Stomach smooth muscle (tissue), 2 donors: ENCODE data around the gene SYVN1.

Experiments
- H3K27ac ChIP-seq: one replicate; pipeline ENCODE4 v1.7.0; 2013; ENCODE audit warnings: mild to moderate bottlenecking, low read length, inconsistent platforms
- H3K27me3 ChIP-seq, 2 donors: one replicate each; pipeline ENCODE4 v1.7.0; 2013; ENCODE audit warnings: low read length in 2 of 2; ENCODE audit not compliant: insufficient read depth in 2 of 2, control insufficient read depth in 1 of 2
- H3K36me3 ChIP-seq, 2 donors: one replicate each; pipeline ENCODE4 v1.7.0; 2013; ENCODE audit warnings: low read length in 2 of 2; ENCODE audit not compliant: control insufficient read depth in 2 of 2, insufficient read depth in 2 of 2
- H3K4me1 ChIP-seq: one replicate; pipeline ENCODE4 v1.7.0; 2013; ENCODE audit warnings: low read length; ENCODE audit not compliant: control insufficient read depth, insufficient read depth
- H3K4me3 ChIP-seq, 2 donors: one replicate each; pipeline ENCODE4 v1.7.0; 2013; ENCODE audit warnings: low read length in 2 of 2
- H3K9ac ChIP-seq, 2 donors: one replicate each; pipeline ENCODE4 v1.7.0; 2013; ENCODE audit warnings: low read length in 2 of 2, mild to moderate bottlenecking in 1 of 2
- H3K9me3 ChIP-seq, 2 donors: one replicate each; pipeline ENCODE4 v1.7.0; 2013; ENCODE audit warnings: low read length in 2 of 2; ENCODE audit not compliant: control insufficient read depth in 2 of 2
- donor health status: healthy.
- donor health status: Pancreatic carcinoma.

Gene SYVN1

DNA sequence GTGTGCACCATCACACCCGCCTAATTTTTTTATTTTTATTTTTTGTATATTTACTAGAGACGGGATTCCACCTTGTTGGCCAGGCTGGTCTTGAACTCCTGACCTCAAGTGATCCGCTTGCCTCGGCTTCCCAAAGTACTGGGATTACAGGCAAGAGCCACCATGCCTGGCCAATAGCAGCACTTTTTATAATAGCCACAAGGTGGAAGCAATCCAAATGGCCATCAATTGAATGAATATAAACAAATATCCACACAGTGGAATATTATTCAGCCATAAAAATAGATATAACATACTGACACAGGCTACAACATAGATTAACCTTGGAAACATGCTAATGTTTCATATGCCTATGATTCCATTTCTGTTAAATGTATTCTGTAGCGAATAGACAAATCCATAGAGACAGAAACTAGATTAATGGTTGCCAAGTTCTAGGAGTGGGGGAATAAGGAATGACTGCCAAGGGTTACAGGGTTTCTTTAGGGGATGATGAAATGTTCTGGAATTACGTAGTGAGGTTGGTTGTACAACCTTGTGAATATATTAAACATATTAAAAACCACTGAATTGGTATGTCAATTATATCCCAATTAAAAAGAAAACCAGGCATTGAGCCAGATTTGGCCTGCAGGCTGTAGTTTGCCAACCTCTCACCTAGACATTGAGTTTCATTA is 33.5 kb downstream of the SYVN1 start:
- H3K9ac ChIP-seq: no peak overlapping the region
- no peaks in the 10 kb centered on the region for H3K9me3 ChIP-seq
- H3K36me3 ChIP-seq: peaks cover 5 to 9% of the 10 kb centered on the region in 2 donors
- H3K4me3 ChIP-seq: no peak overlapping the region
- no peak overlapping the region for H3K27ac ChIP-seq
- H3K4me1 ChIP-seq: peaks cover 9% of the 10 kb centered on the region
- H3K27me3 ChIP-seq: no peaks in the 10 kb centered on the region

DNA sequence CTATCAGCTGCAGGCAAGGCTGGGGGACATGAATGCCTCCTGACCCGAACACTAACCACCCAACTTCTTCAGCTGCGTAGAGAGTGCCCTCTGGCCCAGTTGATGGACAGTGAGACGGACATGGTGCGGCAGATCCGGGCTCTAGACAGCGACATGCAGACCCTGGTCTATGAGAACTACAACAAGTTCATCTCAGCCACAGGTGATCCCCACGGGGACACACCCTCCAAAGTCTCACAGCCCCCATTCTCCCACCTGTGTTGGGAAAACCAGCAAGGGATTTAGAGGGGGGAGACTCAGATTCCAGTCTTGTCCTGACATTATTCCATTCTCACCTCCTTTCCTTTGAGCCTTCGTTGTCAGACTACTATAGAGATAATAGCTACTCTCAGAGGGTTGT is 37.4 kb downstream of the SYVN1 start:
- Histone ChIP-seq H3K27me3 (no peaks in the 10 kb centered on the region), H3K27ac (peak overlapping the region; percentile 75), H3K36me3 (peaks cover 0 to 5% of the 10 kb centered on the region in 2 donors), H3K9ac (peak overlapping the region; percentile 23 to 66), H3K4me3 (peak overlapping the region; percentile 75 to 85), H3K4me1 (peaks cover 10% of the 10 kb centered on the region), H3K9me3 (no peaks in the 10 kb centered on the region)

DNA sequence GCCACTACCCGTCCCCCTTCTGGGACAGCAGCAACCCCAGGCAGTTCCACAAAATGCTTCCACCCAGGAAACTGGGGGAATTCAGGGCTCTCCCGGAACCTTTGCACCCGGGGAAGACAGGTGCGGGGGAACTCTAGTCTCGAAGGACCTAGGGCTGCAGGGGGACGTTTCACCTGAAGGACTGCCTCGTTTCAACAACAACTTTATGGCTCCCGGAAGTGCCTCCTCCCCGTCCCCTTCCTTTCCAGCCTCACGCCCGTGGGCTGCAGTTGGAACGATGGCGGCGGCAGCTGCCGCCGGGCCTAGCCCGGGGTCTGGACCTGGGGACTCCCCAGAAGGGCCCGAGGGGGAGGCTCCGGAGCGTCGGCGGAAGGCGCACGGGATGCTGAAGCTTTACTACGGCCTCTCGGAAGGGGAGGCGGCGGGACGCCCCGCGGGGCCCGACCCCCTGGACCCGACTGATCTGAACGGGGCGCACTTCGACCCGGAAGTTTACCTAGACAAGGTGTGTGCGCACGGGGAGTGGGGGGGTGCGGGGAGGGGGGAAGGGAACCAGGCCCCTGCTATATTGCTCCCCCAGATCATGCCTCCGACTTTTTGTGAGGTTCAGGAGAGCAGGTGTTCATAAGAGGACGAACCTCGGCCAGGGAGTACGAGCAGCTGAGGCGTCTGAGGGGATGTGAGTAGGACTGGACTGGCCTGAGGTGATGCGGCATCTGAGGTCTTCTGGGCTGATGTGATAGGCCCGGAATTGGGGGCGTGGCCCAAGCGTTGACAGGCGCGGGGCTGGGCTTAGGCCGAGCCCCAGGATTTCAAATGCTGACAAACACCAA is 38.1 kb downstream of the SYVN1 start, which contains the start of gene VPS51:
Gene VPS51 (plus strand): TSS at position 241 of the 833 bp plus-strand sequence. CDS start 37 bp downstream, at position 278.
- peaks cover 10% of the 10 kb centered on the region for H3K4me1 ChIP-seq
- H3K4me3 ChIP-seq: peak within 1 kb of the TSS; percentile 75 to 85
- no peaks in the 10 kb centered on the region for H3K9me3 ChIP-seq
- peak within 1 kb of the TSS; percentile 80 to 82 for H3K9ac ChIP-seq
- H3K36me3 ChIP-seq: peaks cover 0 to 5% of the 10 kb centered on the region in 2 donors
- peak within 1 kb of the TSS; percentile 75 for H3K27ac ChIP-seq
- H3K27me3 ChIP-seq: no peaks in the 10 kb centered on the region

DNA sequence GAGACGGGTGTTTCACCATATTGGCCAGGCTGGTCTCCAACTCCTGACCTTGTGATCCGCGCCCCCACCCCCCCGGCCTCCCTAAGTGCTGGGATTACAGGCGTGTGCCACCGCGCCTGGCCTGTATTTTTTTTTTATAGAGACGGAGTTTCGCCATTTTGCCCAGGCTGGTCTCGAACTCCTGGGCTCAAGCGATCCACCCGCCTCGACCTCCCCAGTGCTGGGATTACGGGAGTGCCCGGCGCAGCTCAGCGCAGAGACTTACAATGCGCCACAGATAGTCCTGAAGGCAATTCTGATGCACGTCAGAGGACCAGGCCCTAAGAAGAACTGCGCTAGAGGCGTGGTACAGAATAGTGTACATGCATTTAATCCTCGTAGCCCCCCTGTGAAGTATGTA is 38.9 kb downstream of the SYVN1 start:
- peak overlapping the region; percentile 75 to 85 for H3K4me3 ChIP-seq
- H3K27me3 ChIP-seq: no peaks in the 10 kb centered on the region
- H3K27ac ChIP-seq: peak overlapping the region; percentile 75
- H3K4me1 ChIP-seq: peaks cover 10% of the 10 kb centered on the region
- H3K36me3 ChIP-seq: peaks cover 0 to 5% of the 10 kb centered on the region in 2 donors
- peak overlapping the region; percentile 80 to 82 for H3K9ac ChIP-seq
- H3K9me3 ChIP-seq: no peaks in the 10 kb centered on the region

DNA sequence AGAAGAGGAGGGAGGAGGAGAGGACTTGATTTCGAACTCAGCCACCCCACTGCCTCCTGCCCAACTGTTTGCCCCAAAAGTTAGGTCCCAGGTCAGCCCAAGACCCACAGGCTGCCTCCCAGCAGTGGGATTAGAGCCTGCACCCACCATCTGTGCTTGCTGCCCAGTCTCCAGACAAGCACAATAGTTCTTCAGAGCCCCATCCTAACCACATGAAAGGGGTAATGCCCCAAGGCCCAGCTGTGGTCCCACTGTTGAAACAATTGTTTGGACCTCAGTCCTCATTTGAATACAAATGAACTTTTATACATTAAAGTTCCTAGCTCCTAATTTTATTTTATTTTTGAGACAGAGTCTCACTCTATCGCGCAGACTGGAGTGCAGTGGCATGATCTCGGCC is 43.7 kb downstream of the SYVN1 start:
- no peaks in the 10 kb centered on the region for H3K9me3 ChIP-seq
- peaks cover 2% of the 10 kb centered on the region for H3K4me1 ChIP-seq
- H3K27me3 ChIP-seq: no peaks in the 10 kb centered on the region
- H3K36me3 ChIP-seq: peaks cover 23 to 31% of the 10 kb centered on the region in 2 donors
- H3K4me3 ChIP-seq: no peak overlapping the region
- no peak overlapping the region for H3K27ac ChIP-seq
- no peak overlapping the region for H3K9ac ChIP-seq

DNA sequence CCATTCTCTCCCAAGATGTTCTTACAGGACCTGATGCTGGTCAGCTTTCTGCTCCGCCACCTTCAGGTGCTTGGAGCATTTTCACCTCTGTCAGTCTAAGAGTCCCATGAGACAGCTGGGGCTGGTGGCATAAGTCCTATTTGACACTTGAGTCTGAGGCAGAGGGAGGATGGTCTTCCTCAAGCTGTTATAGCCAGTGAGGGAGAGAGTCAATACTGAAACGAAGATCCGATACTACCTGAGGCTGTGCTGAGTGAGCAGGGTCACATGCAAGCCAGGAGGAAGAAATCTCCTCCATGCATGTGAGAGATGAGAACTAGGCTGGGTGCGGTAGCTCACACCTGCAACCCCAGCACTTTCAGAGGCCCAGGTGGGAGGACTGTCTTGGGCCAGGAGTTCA is 44.7 kb downstream of the SYVN1 start:
- H3K36me3 ChIP-seq: peaks cover 28 to 35% of the 10 kb centered on the region in 2 donors

DNA sequence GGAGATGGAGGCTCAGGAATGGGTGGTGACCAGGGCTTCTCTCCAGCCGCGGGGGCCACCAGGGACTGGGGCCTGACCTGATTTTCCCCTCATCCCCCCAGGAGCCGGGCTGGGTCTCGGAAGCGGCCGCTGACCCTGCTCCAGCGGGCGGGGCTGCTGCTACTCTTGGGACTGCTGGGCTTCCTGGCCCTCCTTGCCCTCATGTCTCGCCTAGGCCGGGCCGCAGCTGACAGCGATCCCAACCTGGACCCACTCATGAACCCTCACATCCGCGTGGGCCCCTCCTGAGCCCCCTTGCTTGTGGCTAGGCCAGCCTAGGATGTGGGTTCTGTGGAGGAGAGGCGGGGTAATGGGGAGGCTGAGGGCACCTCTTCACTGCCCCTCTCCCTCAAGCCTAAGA is 46.5 kb downstream of the SYVN1 start:
- no peak overlapping the region for H3K27ac ChIP-seq
- peaks cover 21% of the 10 kb centered on the region for H3K4me1 ChIP-seq
- peaks cover 28 to 35% of the 10 kb centered on the region in 2 donors for H3K36me3 ChIP-seq
- no peak overlapping the region for H3K9ac ChIP-seq
- no peak overlapping the region for H3K4me3 ChIP-seq
- H3K9me3 ChIP-seq: no peaks in the 10 kb centered on the region
- H3K27me3 ChIP-seq: no peaks in the 10 kb centered on the region

More for the DNA sequence above, 44.7 kb downstream of the SYVN1 start:
- Histone ChIP-seq H3K4me3 (no peak overlapping the region), H3K4me1 (peaks cover 10% of the 10 kb centered on the region), H3K9me3 (no peaks in the 10 kb centered on the region), H3K27me3 (no peaks in the 10 kb centered on the region), H3K27ac (no peak overlapping the region), H3K9ac (no peak overlapping the region)

DNA sequence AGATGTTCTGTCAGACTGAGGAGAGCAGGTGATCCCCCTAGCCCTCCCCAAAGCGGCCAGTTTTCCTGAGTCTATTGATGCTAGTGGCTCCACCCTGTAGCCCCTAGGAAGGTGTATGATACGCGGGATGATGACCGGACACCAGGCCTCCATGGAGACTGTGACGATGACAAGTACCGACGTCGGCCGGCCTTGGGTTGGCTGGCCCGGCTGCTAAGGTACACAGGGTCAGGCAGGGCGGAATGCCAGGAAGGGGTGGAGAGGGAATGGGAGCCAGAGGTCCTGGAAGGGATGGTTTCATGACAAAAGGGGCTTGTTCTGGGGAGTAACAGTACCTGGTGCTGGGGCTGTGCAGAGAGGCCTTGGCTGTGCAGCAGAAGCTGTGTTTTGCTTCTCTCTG is 47.1 kb downstream of the SYVN1 start:
- Histone ChIP-seq H3K9ac (no peak overlapping the region), H3K36me3 (peaks cover 28 to 35% of the 10 kb centered on the region in 2 donors), H3K4me3 (no peak overlapping the region), H3K27me3 (no peaks in the 10 kb centered on the region), H3K4me1 (peaks cover 21% of the 10 kb centered on the region), H3K27ac (no peak overlapping the region), H3K9me3 (no peaks in the 10 kb centered on the region)

DNA sequence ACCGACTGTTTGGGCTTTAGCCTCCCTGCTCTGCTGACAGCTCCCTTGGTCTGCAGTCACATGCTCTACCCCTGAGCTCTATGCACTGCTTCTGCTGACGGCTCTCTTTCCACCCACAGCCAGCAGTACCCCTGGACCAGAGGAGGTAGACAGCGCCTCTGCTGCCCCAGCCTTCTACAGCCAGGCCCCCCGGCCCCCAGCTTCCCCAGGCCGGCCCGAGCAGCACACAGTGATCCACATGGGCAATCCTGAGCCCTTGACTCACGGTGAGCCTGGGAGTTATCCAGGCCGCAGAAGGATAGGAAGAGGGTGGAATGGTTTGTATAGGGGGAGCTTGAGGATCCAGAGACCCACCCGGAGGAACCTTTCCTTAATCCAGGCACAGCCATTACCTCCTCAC is 47.5 kb downstream of the SYVN1 start:
- Histone ChIP-seq H3K27ac (no peak overlapping the region), H3K4me3 (no peak overlapping the region), H3K9me3 (no peaks in the 10 kb centered on the region), H3K4me1 (peaks cover 21% of the 10 kb centered on the region), H3K27me3 (no peaks in the 10 kb centered on the region), H3K9ac (no peak overlapping the region), H3K36me3 (peaks cover 28 to 35% of the 10 kb centered on the region in 2 donors)

DNA sequence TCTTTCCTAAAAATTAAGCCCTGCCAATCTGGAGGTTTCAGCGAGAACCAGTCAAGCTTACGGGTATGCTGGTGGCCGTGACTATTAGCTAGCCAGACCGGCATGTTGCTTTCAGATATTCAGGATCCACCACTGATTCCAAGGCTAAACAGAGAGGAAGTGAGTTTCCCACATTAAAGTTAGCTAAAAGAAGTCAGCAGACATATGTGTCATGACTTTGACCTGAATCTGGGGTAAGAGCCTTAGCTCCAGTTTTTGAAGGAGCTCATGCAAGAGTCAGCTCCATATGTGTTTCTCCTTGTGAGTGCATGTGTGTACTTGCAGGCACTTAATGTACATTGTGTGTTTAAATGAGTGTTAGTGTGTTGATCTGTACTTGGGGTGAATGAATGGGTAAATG is 48.9 kb downstream of the SYVN1 start:
- Histone ChIP-seq H3K9ac (no peak overlapping the region), H3K4me3 (no peak overlapping the region), H3K27ac (no peak overlapping the region), H3K36me3 (peaks cover 28 to 35% of the 10 kb centered on the region in 2 donors), H3K4me1 (peaks cover 21% of the 10 kb centered on the region), H3K27me3 (no peaks in the 10 kb centered on the region), H3K9me3 (no peaks in the 10 kb centered on the region)
